ENCODE results near the gene RPLP2.

The RPLP2 gene

GRCh38 chr11:809287-810039, at the start of gene RPLP2:
Gene RPLP2, plus strand, starts transcription at chr11:809967. Its CDS starts 268 bp downstream, at chr11:810235.
- DNase-seq (ENCODE audit: low spot score): peak; percentile 98

- no peak for DNase-seq (ENCODE audit: low spot score)
These were observed 49.5 kb upstream of the RPLP2 start for GRCh38 chr11:760236-760635.

GRCh38 chr11:761526-762108, 48.1 kb upstream of the RPLP2 start:
- no peak for DNase-seq (ENCODE audit: low spot score)

- DNase-seq (ENCODE audit: low spot score): no peak
These were observed 47.2 kb upstream of the RPLP2 start for GRCh38 chr11:762421-763072.

- DNase-seq (ENCODE audit: low spot score): no peak
These were observed 46.7 kb upstream of the RPLP2 start for GRCh38 chr11:763073-763463.

GRCh38 chr11:763549-764321, 46.0 kb upstream of the RPLP2 start:
- no peak for DNase-seq (ENCODE audit: low spot score)

- no peak for DNase-seq (ENCODE audit: low spot score)
These were observed 45.3 kb upstream of the RPLP2 start for GRCh38 chr11:764322-765024.

GRCh38 chr11:765025-765801, 44.6 kb upstream of the RPLP2 start:
- DNase-seq (ENCODE audit: low spot score): peak; percentile 60

- no peak for DNase-seq (ENCODE audit: low spot score)
These were observed 44.0 kb upstream of the RPLP2 start for GRCh38 chr11:765802-766091.

- no peak for DNase-seq (ENCODE audit: low spot score)
These were observed 43.4 kb upstream of the RPLP2 start for GRCh38 chr11:766106-766935.

- DNase-seq (ENCODE audit: low spot score): no peak
These were observed 42.9 kb upstream of the RPLP2 start for GRCh38 chr11:766936-767210.

GRCh38 chr11:767238-767637, 42.5 kb upstream of the RPLP2 start:
- DNase-seq (ENCODE audit: low spot score): no peak

- DNase-seq (ENCODE audit: low spot score): no peak
These were observed 39.7 kb upstream of the RPLP2 start for GRCh38 chr11:769887-770641.

GRCh38 chr11:770642-771616, 38.8 kb upstream of the RPLP2 start:
- DNase-seq (ENCODE audit: low spot score): no peak

GRCh38 chr11:771617-772204, 38.1 kb upstream of the RPLP2 start:
- no peak for DNase-seq (ENCODE audit: low spot score)

- no peak for DNase-seq (ENCODE audit: low spot score)
These were observed 37.1 kb upstream of the RPLP2 start for GRCh38 chr11:772429-773390.

- DNase-seq (ENCODE audit: low spot score): no peak
These were observed 36.3 kb upstream of the RPLP2 start for GRCh38 chr11:773425-773824.
